Kidney (tissue), 14 donors: ENCODE results near the gene TSPOAP1. TPM values are rescaled to one million over a fixed set of nuclear protein-coding genes. Genes with fewer than 3 reads are reported as not detected.

Experiments used
- DNase-seq, 5 donors: peaks; one replicate each; pipeline ENCODE4 v3.0.0-alpha.2; 2013 to 2020
- FAIRE-seq: peaks from 2 replicates; lab custom pipeline; 2012; peaks lifted over from hg19 to GRCh38; lab: Jason Lieb, UNC
- H3K27ac ChIP-seq, 2 donors: one replicate each; pipeline ENCODE4 v1.7.0; 2013; ENCODE audit warnings: low read depth in 2 of 2, low read length in 2 of 2, inconsistent platforms in 1 of 2
- H3K27me3 ChIP-seq: one replicate; pipeline ENCODE4 v1.7.1; 2013; ENCODE audit warnings: low read length, inconsistent platforms; ENCODE audit not compliant: control insufficient read depth, insufficient read depth
- H3K36me3 ChIP-seq, 3 donors: one replicate each; pipeline versions ENCODE4 v1.7.0 to v1.7.1; 2013; ENCODE audit warnings: low read length in 3 of 3, control low read depth in 1 of 3, inconsistent platforms in 1 of 3; ENCODE audit not compliant: insufficient read depth in 3 of 3, control insufficient read depth in 2 of 3
- H3K4me1 ChIP-seq, 3 donors: one replicate each; pipeline versions ENCODE4 v1.7.0 to v1.7.1; 2013; ENCODE audit warnings: low read length in 3 of 3, inconsistent platforms in 1 of 3, low read depth in 1 of 3; ENCODE audit not compliant: control insufficient read depth in 2 of 3, insufficient read depth in 2 of 3
- H3K4me3 ChIP-seq, 3 donors: one replicate each; pipeline versions ENCODE4 v1.7.0 to v1.8.1; 2013; ENCODE audit warnings: low read length in 3 of 3, control low read depth in 1 of 3, inconsistent platforms in 1 of 3
- H3K9ac ChIP-seq, 3 donors: one replicate each; pipeline versions ENCODE4 v1.7.0 to v1.7.1; 2013; ENCODE audit warnings: low read length in 3 of 3, control low read depth in 1 of 3, inconsistent platforms in 1 of 3
- H3K9me3 ChIP-seq, 3 donors: one replicate each; pipeline versions ENCODE4 v1.7.0 to v1.7.1; 2013; ENCODE audit warnings: low read length in 3 of 3, control low read depth in 1 of 3, inconsistent platforms in 1 of 3; ENCODE audit not compliant: control insufficient read depth in 2 of 3, insufficient read depth in 1 of 3
- CTCF ChIP-seq: IDR thresholded peaks from 3 replicates; pipeline ENCODE4 v1.5.1; 2012; ENCODE audit warnings: mild to moderate bottlenecking, moderate library complexity, borderline replicate concordance; ENCODE audit not compliant: insufficient read depth; ENCODE audit errors: extremely low read depth
- intact Hi-C: fragments of 100-400 bp; cut with DNase I; formaldehyde crosslinking; loops from one replicate; pipeline ENCODE4 v1.11.1; 2022
- polyA plus RNA-seq: library from polyadenylated mRNA; stranded (reverse); fragments of 350-450 nt; fragmentation: Illumina TruSeq; extraction: RNeasy Lipid Tissue Mini Kit (QIAGEN cat#74804); gene quantifications from one replicate; pipeline ENCODE4 v1.2.3, GENCODE V29; 2014; ENCODE audit warnings: low read depth, low replicate concordance; ENCODE audit not compliant: insufficient read depth
- total RNA-seq: library from RNA; stranded (reverse); fragmentation: NEBNext Ultra II Directional; extraction: Animal tissue kit (Norgen Biotek cat#: 25700); gene quantifications from one replicate; pipeline ENCODE4 v1.2.1, GENCODE V29; 2021
- donor health status: control.
- donor health status: control.
- donor health status: control.
- donor health status: control.
- donor health status: control.
- donor health status: DM: yes; HTN: yes; CAD: no.
- donor health status: Normal renal cell carcinoma (clear cell type).

TSPOAP1 gene
- total and polyA plus RNA-seq, 2 donors from 2014 or later: 12.5 to 30.6 TPM

- peaks cover 0 to 5% (median 0%) of the 10 kb centered on the region in 3 donors for H3K4me1 ChIP-seq
- DNase-seq (peak in 1 of 5 donors; percentile 66), FAIRE-seq (no peak)
- H3K36me3 ChIP-seq: no peaks in the 10 kb centered on the region
- H3K27me3 ChIP-seq: no peaks in the 10 kb centered on the region
- no peak for TF ChIP-seq CTCF
- H3K9ac ChIP-seq: no peak overlapping the region
- no peak overlapping the region for H3K4me3 ChIP-seq
- intact Hi-C loops: no loop called here
- H3K9me3 ChIP-seq: no peaks in the 10 kb centered on the region
- peak overlapping the region in 1 of 2 donors; percentile 18 for H3K27ac ChIP-seq
Observed at GRCh38 chr17:58332778-58333735, 4.5 kb upstream of the TSPOAP1 start.

- no peaks in the 10 kb centered on the region for H3K27me3 ChIP-seq
- H3K9me3 ChIP-seq: no peaks in the 10 kb centered on the region
- H3K36me3 ChIP-seq: no peaks in the 10 kb centered on the region
- H3K27ac ChIP-seq: peak overlapping the region in 1 of 2 donors; percentile 56
- intact Hi-C loops: no loop called here
- H3K9ac ChIP-seq: no peak overlapping the region
- peaks cover 0 to 5% (median 0%) of the 10 kb centered on the region in 3 donors for H3K4me1 ChIP-seq
- no peak for TF ChIP-seq CTCF
- FAIRE-seq (no peak), DNase-seq (peak in 1 of 5 donors; percentile 93)
- H3K4me3 ChIP-seq: peak overlapping the region in 2 of 3 donors; percentile 7 to 13
Observed at GRCh38 chr17:58331815-58332777, 3.5 kb upstream of the TSPOAP1 start.

DNA sequence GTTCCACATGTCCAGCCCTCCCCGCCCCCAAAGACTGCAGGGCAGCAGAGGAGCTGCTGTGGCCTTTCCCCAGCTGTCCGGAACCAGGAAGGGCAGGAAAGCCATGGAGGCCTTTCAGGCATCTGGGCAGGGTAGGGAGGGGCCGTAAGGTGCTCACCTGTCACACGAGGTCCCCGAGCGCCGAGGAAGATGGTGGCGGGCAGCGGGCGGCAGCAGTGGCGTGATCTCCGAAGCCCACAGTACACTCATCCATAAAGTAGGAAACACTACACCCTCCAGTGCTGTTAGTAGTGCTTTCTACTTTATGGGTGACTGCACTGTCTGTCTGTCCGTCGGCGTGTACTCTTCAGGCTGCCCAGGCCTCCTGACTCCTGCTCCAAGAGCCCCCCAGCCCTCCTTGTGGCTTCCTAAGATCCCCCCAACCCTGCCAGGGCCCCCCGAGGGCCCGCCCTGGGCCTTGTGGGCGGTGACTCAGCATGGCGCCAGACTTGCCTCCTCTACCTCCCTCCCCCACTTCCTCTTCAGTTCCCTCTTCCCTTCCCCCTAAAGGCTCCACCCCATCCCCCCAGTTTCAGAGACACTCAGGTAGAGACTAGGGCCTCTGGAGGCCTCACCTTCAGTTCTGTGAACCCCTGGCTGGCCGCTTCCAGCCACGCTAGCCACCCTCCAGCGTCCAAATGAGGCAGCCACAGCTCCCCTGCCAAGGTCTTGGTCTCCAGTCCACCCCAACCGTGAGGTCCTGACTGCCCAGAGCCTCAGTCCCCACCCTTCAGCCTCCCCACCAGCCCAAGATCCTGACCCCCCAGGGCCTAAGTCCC lies 2.6 kb upstream of the TSPOAP1 start:
- no peak for TF ChIP-seq CTCF
- intact Hi-C loops: no loop called here
- Histone ChIP-seq H3K9me3 (no peaks in the 10 kb centered on the region), H3K4me3 (peak overlapping the region in 1 of 3 donors; percentile 16), H3K36me3 (no peaks in the 10 kb centered on the region), H3K9ac (no peak overlapping the region), H3K27me3 (no peaks in the 10 kb centered on the region), H3K27ac (peak overlapping the region in 1 of 2 donors; percentile 56), H3K4me1 (peaks cover 0 to 3% (median 0%) of the 10 kb centered on the region in 3 donors)
- DNase-seq (peak in 2 of 5 donors; percentile 22 to 73), FAIRE-seq (no peak)
